Measurements from ENCODE around the gene CDRT4. TPM values are rescaled to one million over a fixed set of nuclear protein-coding genes. Genes with fewer than 3 reads are reported as not detected.

Gene CDRT4
- total and polyA plus RNA-seq, 2 donors (not counting 3 experiments of a cell fraction or from before 2014, with no cell fraction given), result 11.5 to 13.6 TPM

DNA sequence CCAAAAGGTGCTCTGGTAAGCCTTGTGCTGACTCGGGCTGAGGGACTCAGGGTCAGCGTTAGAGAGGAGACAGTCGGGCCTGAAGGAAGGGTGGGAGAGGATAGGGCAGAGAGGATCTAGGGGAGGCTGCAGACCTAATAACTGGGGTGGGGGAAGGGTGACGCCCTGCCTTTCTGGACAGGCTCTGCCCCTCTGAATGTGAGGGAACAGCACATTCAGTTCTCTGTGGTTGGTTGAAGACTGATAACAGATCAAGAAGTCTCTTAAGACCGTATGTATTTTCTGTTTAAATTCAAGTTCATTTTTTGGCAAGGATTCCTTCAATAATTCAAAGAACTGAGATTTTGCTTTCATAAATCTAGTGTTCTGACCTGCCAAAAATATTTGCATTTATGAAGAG, 69.8 kb downstream of the CDRT4 start:
- BruUV-seq (replicated peaks), result no TSS peak
- H3K4me3 ChIP-seq (replicated peaks in 1 of 3; ENCODE audit: insufficient read depth in 1 of 3, low read depth in 1 of 3, low read length in 3 of 3), result no peak overlapping the region
- no peaks in the 10 kb centered on the region for H4K20me1 ChIP-seq (replicated peaks; ENCODE audit: control insufficient read depth, extremely low read depth, insufficient read depth, low read length)
- H3K9me1 ChIP-seq (replicated peaks; ENCODE audit: control insufficient read depth, extremely low read depth, insufficient read depth, low read length), result no peaks in the 10 kb centered on the region
- no peak overlapping the region for H2AFZ ChIP-seq (ENCODE audit: low read depth, low read length)
- CTCF ChIA-PET, result interaction anchor here (1.2 kb wide), 1 partner anchor 23 kb away, joined by 4 read pairs; no protein-coding TSS in a partner anchor
- POLR2A ChIA-PET, result no interaction called here
- DNase-seq (ENCODE audit: low read depth, low spot score) (no peak), FAIRE-seq (no peak)
- dilution Hi-C loops (cut with MboI; ENCODE audit: extremely low pct_ligation_motif_present, low sequenced_read_pairs), result no loop called here
- H3K4me1 ChIP-seq (ENCODE audit: control insufficient read depth, extremely low read depth, insufficient read depth, low read length), result peaks cover 16% of the 10 kb centered on the region
- H3K36me3 ChIP-seq (ENCODE audit: control insufficient read depth in 2 of 2, extremely low read depth in 1 of 2, insufficient read depth in 2 of 2, low read length in 2 of 2), result no peaks in the 10 kb centered on the region
- no peaks in the 10 kb centered on the region for H3K9me3 ChIP-seq (replicated peaks; ENCODE audit: control insufficient read depth, insufficient read depth, low read length)
- H3K27me3 ChIP-seq (ENCODE audit: control insufficient read depth in 2 of 2, insufficient read depth in 2 of 2, low read length in 2 of 2), result no peaks in the 10 kb centered on the region
- TF ChIP-seq POLR2AphosphoS5 (IDR thresholded peaks at IDR 0.05; ENCODE audit: insufficient read depth, low read depth, low read length), result no peak
- TF ChIP-seq CTCF (IDR thresholded peaks at IDR 0.05; ENCODE audit: extremely low read depth in 1 of 2, insufficient read depth in 1 of 2, low read depth in 1 of 2, low read length in 2 of 2), result no peak
- TF ChIP-seq POLR2A (IDR thresholded peaks at IDR 0.05; ENCODE audit: low read depth, low read length), result no peak
- no peak for TF ChIP-seq GATA2 (IDR thresholded peaks at IDR 0.05; ENCODE audit: insufficient read depth, insufficient read length, low read depth, low read length)
- no peak overlapping the region for H3K9ac ChIP-seq (replicated peaks; ENCODE audit: extremely low read depth, insufficient read depth, low read length)
- intact Hi-C loops (cut with micrococcal nuclease), result loop anchor here (2.0 to 5.0 kb wide), 3 partner anchors 47 to 135 kb away; no protein-coding TSS in a partner anchor
- H3K4me2 ChIP-seq (ENCODE audit: insufficient read depth, low read length), result no peak overlapping the region
- H3K27ac ChIP-seq (ENCODE audit: insufficient read depth, low read depth, low read length), result no peak overlapping the region
- H3K79me2 ChIP-seq (ENCODE audit: control insufficient read depth, insufficient read depth, low read length), result no peaks in the 10 kb centered on the region

DNA sequence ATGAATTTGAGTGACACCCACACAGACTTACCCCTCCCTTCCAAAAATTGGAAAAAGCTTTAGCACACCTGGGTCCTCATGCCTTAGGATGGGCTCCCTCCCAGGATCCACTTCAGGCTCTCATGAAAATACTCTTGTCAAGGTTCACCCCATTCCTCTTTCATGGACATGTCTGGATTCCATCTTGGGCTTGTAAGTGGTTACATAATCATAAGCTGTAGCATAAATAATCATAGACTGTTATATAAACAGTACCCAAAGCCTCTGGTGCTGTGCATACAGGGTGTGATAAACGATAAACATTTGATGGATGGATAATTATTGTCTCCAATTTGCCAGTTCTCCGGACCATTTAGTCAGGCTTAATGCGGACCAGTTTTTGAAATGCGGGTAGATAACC, 72.3 kb downstream of the CDRT4 start:
- ChIA-PET POLR2A (no interaction called here), CTCF (interaction anchor here (1.2 kb wide), 1 partner anchor 30 kb away, joined by 3 read pairs; no protein-coding TSS in a partner anchor)
- no peak overlapping the region for H2AFZ ChIP-seq (ENCODE audit: low read depth, low read length)
- intact Hi-C loops (cut with micrococcal nuclease), result loop anchor here (5.0 kb wide), 1 partner anchor 97 kb away; no protein-coding TSS in a partner anchor
- H3K27me3 ChIP-seq (ENCODE audit: control insufficient read depth in 2 of 2, insufficient read depth in 2 of 2, low read length in 2 of 2), result no peaks in the 10 kb centered on the region
- no peaks in the 10 kb centered on the region for H3K36me3 ChIP-seq (ENCODE audit: control insufficient read depth in 2 of 2, extremely low read depth in 1 of 2, insufficient read depth in 2 of 2, low read length in 2 of 2)
- DNase-seq (ENCODE audit: low read depth, low spot score) (no peak), FAIRE-seq (no peak)
- dilution Hi-C loops (cut with MboI; ENCODE audit: extremely low pct_ligation_motif_present, low sequenced_read_pairs), result no loop called here
- TF ChIP-seq POLR2AphosphoS5 (IDR thresholded peaks at IDR 0.05; ENCODE audit: insufficient read depth, low read depth, low read length) (no peak), EZH2 (IDR thresholded peaks at IDR 0.05; ENCODE audit: borderline replicate concordance, low read depth, low read length, severe bottlenecking) (no peak), POLR2A (IDR thresholded peaks at IDR 0.05; ENCODE audit: low read depth, low read length) (no peak), JUN (IDR thresholded peaks at IDR 0.05; ENCODE audit: borderline replicate concordance, insufficient read depth, insufficient read length, low read depth) (no peak), GATA2 (IDR thresholded peaks at IDR 0.05; ENCODE audit: insufficient read depth, insufficient read length, low read depth, low read length) (no peak), CTCF (IDR thresholded peaks at IDR 0.05; ENCODE audit: extremely low read depth in 1 of 2, insufficient read depth in 1 of 2, low read depth in 1 of 2, low read length in 2 of 2) (no peak), FOS (IDR thresholded peaks at IDR 0.05; ENCODE audit: borderline replicate concordance, insufficient read depth, low read length) (no peak), MYC (IDR thresholded peaks at IDR 0.05; ENCODE audit: low read depth, low read length) (no peak)
- TF ChIP-seq, protein P1, sequence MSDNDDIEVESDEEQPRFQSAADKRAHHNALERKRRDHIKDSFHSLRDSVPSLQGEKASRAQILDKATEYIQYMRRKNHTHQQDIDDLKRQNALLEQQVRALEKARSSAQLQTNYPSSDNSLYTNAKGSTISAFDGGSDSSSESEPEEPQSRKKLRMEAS (IDR thresholded peaks at IDR 0.05; ENCODE audit: insufficient read depth, insufficient read length), result no peak
- no peaks in the 10 kb centered on the region for H3K9me3 ChIP-seq (replicated peaks; ENCODE audit: control insufficient read depth, insufficient read depth, low read length)
- no peak overlapping the region for H3K27ac ChIP-seq (ENCODE audit: insufficient read depth, low read depth, low read length)
- peaks cover 16% of the 10 kb centered on the region for H3K4me1 ChIP-seq (ENCODE audit: control insufficient read depth, extremely low read depth, insufficient read depth, low read length)
- no TSS peak for BruUV-seq (replicated peaks)
- no peaks in the 10 kb centered on the region for H3K79me2 ChIP-seq (ENCODE audit: control insufficient read depth, insufficient read depth, low read length)
- H4K20me1 ChIP-seq (replicated peaks; ENCODE audit: control insufficient read depth, extremely low read depth, insufficient read depth, low read length), result no peaks in the 10 kb centered on the region
- no peak overlapping the region for H3K4me2 ChIP-seq (ENCODE audit: insufficient read depth, low read length)
- H3K4me3 ChIP-seq (replicated peaks in 1 of 3; ENCODE audit: insufficient read depth in 1 of 3, low read depth in 1 of 3, low read length in 3 of 3), result no peak overlapping the region
- H3K9ac ChIP-seq (replicated peaks; ENCODE audit: extremely low read depth, insufficient read depth, low read length), result no peak overlapping the region
- H3K9me1 ChIP-seq (replicated peaks; ENCODE audit: control insufficient read depth, extremely low read depth, insufficient read depth, low read length), result no peaks in the 10 kb centered on the region

Data from endothelial cell of umbilical vein (primary cell).